ENCODE results near the gene DLEC1.

DLEC1 gene

GRCh38 chr3:38094999-38095398 lies 56.0 kb downstream of the DLEC1 start:
- Histone ChIP-seq H3K4me2 (ENCODE audit: low read length) (no peak overlapping the region), H3K27me3 (ENCODE audit: control insufficient read depth, insufficient read depth, low read length) (no peaks in the 10 kb centered on the region), H3K36me3 (ENCODE audit: control insufficient read depth, insufficient read depth, low read length) (no peaks in the 10 kb centered on the region), H3K27ac (no peak overlapping the region), H2AFZ (no peak overlapping the region), H3K4me1 (no peaks in the 10 kb centered on the region), H3K79me2 (no peaks in the 10 kb centered on the region), H3K9ac (no peak overlapping the region), H3K9me3 (ENCODE audit: control insufficient read depth, low read length) (no peaks in the 10 kb centered on the region), H3K4me3 (ENCODE audit: low read depth, low read length) (no peak overlapping the region)
- TF ChIP-seq CTCF (IDR thresholded peaks at IDR 0.05), result no peak

- Histone ChIP-seq H3K9ac (no peak overlapping the region), H2AFZ (no peak overlapping the region), H3K27me3 (ENCODE audit: control insufficient read depth, insufficient read depth, low read length) (no peaks in the 10 kb centered on the region), H3K4me1 (no peaks in the 10 kb centered on the region), H3K27ac (no peak overlapping the region), H3K4me3 (ENCODE audit: low read depth, low read length) (no peak overlapping the region), H3K9me3 (ENCODE audit: control insufficient read depth, low read length) (no peaks in the 10 kb centered on the region), H3K79me2 (no peaks in the 10 kb centered on the region), H3K4me2 (ENCODE audit: low read length) (no peak overlapping the region), H3K36me3 (ENCODE audit: control insufficient read depth, insufficient read depth, low read length) (no peaks in the 10 kb centered on the region)
- TF ChIP-seq CTCF (IDR thresholded peaks at IDR 0.05), result no peak
Measured at GRCh38 chr3:38095669-38096483, 56.9 kb downstream of the DLEC1 start.

- no peak overlapping the region for H3K4me2 ChIP-seq (ENCODE audit: low read length)
- no peak for TF ChIP-seq CTCF (IDR thresholded peaks at IDR 0.05)
Measured at GRCh38 chr3:38097446-38098375, 58.7 kb downstream of the DLEC1 start.

GRCh38 chr3:38098376-38098723 lies 59.3 kb downstream of the DLEC1 start:
- Histone ChIP-seq H3K9ac (no peak overlapping the region), H3K79me2 (no peaks in the 10 kb centered on the region), H3K4me1 (no peaks in the 10 kb centered on the region), H3K4me2 (ENCODE audit: low read length) (no peak overlapping the region), H3K27me3 (ENCODE audit: control insufficient read depth, insufficient read depth, low read length) (no peaks in the 10 kb centered on the region), H3K36me3 (ENCODE audit: control insufficient read depth, insufficient read depth, low read length) (no peaks in the 10 kb centered on the region), H3K9me3 (ENCODE audit: control insufficient read depth, low read length) (no peaks in the 10 kb centered on the region), H3K27ac (no peak overlapping the region), H2AFZ (no peak overlapping the region), H3K4me3 (ENCODE audit: low read depth, low read length) (no peak overlapping the region)
- no peak for TF ChIP-seq CTCF (IDR thresholded peaks at IDR 0.05)

More at GRCh38 chr3:38097446-38098375, 58.7 kb downstream of the DLEC1 start:
- H3K9ac ChIP-seq, result no peak overlapping the region
- H3K9me3 ChIP-seq (ENCODE audit: control insufficient read depth, low read length), result no peaks in the 10 kb centered on the region
- H3K4me1 ChIP-seq, result no peaks in the 10 kb centered on the region
- H3K27ac ChIP-seq, result no peak overlapping the region
- H3K4me3 ChIP-seq (ENCODE audit: low read depth, low read length), result no peak overlapping the region
- H3K36me3 ChIP-seq (ENCODE audit: control insufficient read depth, insufficient read depth, low read length), result no peaks in the 10 kb centered on the region
- no peak overlapping the region for H2AFZ ChIP-seq
- no peaks in the 10 kb centered on the region for H3K27me3 ChIP-seq (ENCODE audit: control insufficient read depth, insufficient read depth, low read length)
- H3K79me2 ChIP-seq, result no peaks in the 10 kb centered on the region
